H9 (cell line): ENCODE results near the gene PITPNM2. TPM values are rescaled to one million over a fixed set of nuclear protein-coding genes. Genes with fewer than 3 reads are reported as not detected.

Experiments
- DNase-seq: peaks from one replicate; pipeline ENCODE4 v3.0.0-alpha.2; 2017
- H2AFZ ChIP-seq: one replicate; pipeline ENCODE4 v1.6.1; 2013; ENCODE audit warnings: mild to moderate bottlenecking, low read length, control low read depth, moderate library complexity
- H2AK5ac ChIP-seq: 2 replicates; pipeline ENCODE4 v1.6.1; 2013; ENCODE audit warnings: low read length, control low read depth, mixed read lengths; ENCODE audit not compliant: insufficient read length
- H2BK120ac ChIP-seq: one replicate; pipeline ENCODE4 v1.6.1; 2013; ENCODE audit warnings: low read depth, mild to moderate bottlenecking, low read length, control low read depth, inconsistent platforms; ENCODE audit not compliant: poor library complexity, severe bottlenecking
- H2BK12ac ChIP-seq: 2 replicates; pipeline ENCODE4 v1.6.1; 2013; ENCODE audit warnings: low read length, control low read depth, mixed read lengths, low read depth; ENCODE audit not compliant: insufficient read length
- H2BK15ac ChIP-seq: 2 replicates; pipeline ENCODE4 v1.6.1; 2013; ENCODE audit warnings: low read depth, low read length, control low read depth
- H2BK20ac ChIP-seq: one replicate; pipeline ENCODE4 v1.6.1; 2013; ENCODE audit warnings: low read depth, mild to moderate bottlenecking, low read length, control low read depth, inconsistent platforms; ENCODE audit not compliant: poor library complexity, severe bottlenecking
- H2BK5ac ChIP-seq: 2 replicates; pipeline ENCODE4 v1.6.1; 2013; ENCODE audit warnings: low read length, control low read depth, mixed read lengths; ENCODE audit not compliant: insufficient read length
- H3K14ac ChIP-seq: 2 replicates; pipeline ENCODE4 v1.6.1; 2013; ENCODE audit warnings: low read length, control low read depth; ENCODE audit not compliant: insufficient read depth
- H3K18ac ChIP-seq: 2 replicates; pipeline ENCODE4 v1.6.1; 2013; ENCODE audit warnings: low read depth, mild to moderate bottlenecking, mixed read lengths, low read length, control low read depth; ENCODE audit not compliant: insufficient read length
- H3K23ac ChIP-seq: 2 replicates; pipeline ENCODE4 v1.6.1; 2013; ENCODE audit warnings: low read length, control low read depth, mixed read lengths, low read depth; ENCODE audit not compliant: insufficient read length
- H3K23me2 ChIP-seq: 2 replicates; pipeline ENCODE4 v1.6.1; 2013; ENCODE audit warnings: low read depth, mild to moderate bottlenecking, mixed read lengths, low read length, control low read depth; ENCODE audit not compliant: insufficient read length, poor library complexity, severe bottlenecking
- H3K27ac ChIP-seq: 2 replicates; pipeline ENCODE4 v1.5.1; 2013; ENCODE audit warnings: low read length, control low read depth, mixed read lengths, low read depth; ENCODE audit not compliant: insufficient read length
- H3K27me3 ChIP-seq: 2 replicates; pipeline ENCODE4 v1.6.1; 2013; ENCODE audit warnings: low read length, control low read depth, inconsistent platforms; ENCODE audit not compliant: insufficient read depth
- H3K4ac ChIP-seq: 2 replicates; pipeline ENCODE4 v1.6.1; 2013; ENCODE audit warnings: low read depth, mild to moderate bottlenecking, control low read depth, inconsistent platforms, low read length, moderate library complexity
- H3K4me1 ChIP-seq: 2 replicates; pipeline ENCODE4 v1.6.1; 2013; ENCODE audit warnings: low read length, control low read depth, inconsistent platforms; ENCODE audit not compliant: insufficient read depth
- H3K4me2 ChIP-seq: 2 replicates; pipeline ENCODE4 v1.6.1; 2013; ENCODE audit warnings: low read length, control low read depth, mixed read lengths; ENCODE audit not compliant: insufficient read length, insufficient read depth
- H3K56ac ChIP-seq: 2 replicates; pipeline ENCODE4 v1.6.1; 2013; ENCODE audit warnings: low read depth, mild to moderate bottlenecking, mixed read lengths, low read length, control low read depth; ENCODE audit not compliant: insufficient read length
- H3K79me1 ChIP-seq: 2 replicates; pipeline ENCODE4 v1.6.1; 2013; ENCODE audit warnings: low read depth, mild to moderate bottlenecking, moderate library complexity, low read length, control low read depth, inconsistent platforms; ENCODE audit not compliant: insufficient read depth, poor library complexity, severe bottlenecking
- H3K79me2 ChIP-seq: 2 replicates; pipeline ENCODE4 v1.6.1; 2013; ENCODE audit warnings: low read length, control low read depth, inconsistent platforms; ENCODE audit not compliant: insufficient read depth
- H3K9ac ChIP-seq: 2 replicates; pipeline ENCODE4 v1.6.1; 2013; ENCODE audit warnings: low read length, control low read depth, mixed read lengths; ENCODE audit not compliant: insufficient read length; ENCODE audit errors: extremely low read depth
- H3K9me3 ChIP-seq: one replicate; pipeline ENCODE4 v1.6.1; 2013; ENCODE audit warnings: low read depth, low read length, inconsistent platforms; ENCODE audit not compliant: control insufficient read depth
- H3T11ph ChIP-seq: one replicate; pipeline ENCODE4 v1.6.1; 2013; ENCODE audit warnings: mild to moderate bottlenecking, low read length, control low read depth, inconsistent platforms
- H4K20me1 ChIP-seq: one replicate; pipeline ENCODE4 v1.6.1; 2013; ENCODE audit not compliant: control insufficient read depth, insufficient read length, insufficient read depth
- H4K5ac ChIP-seq: 2 replicates; pipeline ENCODE4 v1.6.1; 2013; ENCODE audit warnings: low read depth, mild to moderate bottlenecking, mixed read lengths, low read length, control low read depth; ENCODE audit not compliant: insufficient read length
- H4K8ac ChIP-seq: replicated peaks from 2 replicates; pipeline ENCODE4 v1.6.1; 2013; ENCODE audit warnings: low read length, control low read depth, mixed read lengths, low read depth; ENCODE audit not compliant: insufficient read length
- H4K91ac ChIP-seq: 2 replicates; pipeline ENCODE4 v1.6.1; 2013; ENCODE audit warnings: low read depth, mild to moderate bottlenecking, moderate library complexity, mixed read lengths, low read length, control low read depth; ENCODE audit not compliant: insufficient read length
- H3K27ac Mint-ChIP-seq, 3 experiments: 2 replicates in 2 of 3; 3 replicates in 1 of 3; pipeline ENCODE4 v1.8.0; 2020 to 2021; ENCODE audit warnings: mixed read lengths in 3 of 3, mild to moderate bottlenecking in 1 of 3, moderate library complexity in 1 of 3
- H3K27me3 Mint-ChIP-seq: 2 replicates; pipeline ENCODE4 v1.8.0; 2021; ENCODE audit warnings: low read depth, mild to moderate bottlenecking, moderate library complexity, mixed read lengths
- H3K36me3 Mint-ChIP-seq, 3 experiments: 2 replicates in 2 of 3; 3 replicates in 1 of 3; pipeline ENCODE4 v1.8.0; 2020 to 2021; ENCODE audit warnings: low read depth in 3 of 3, mixed read lengths in 3 of 3; ENCODE audit not compliant: insufficient read depth in 1 of 3
- H3K4me1 Mint-ChIP-seq, 2 experiments: 2 replicates each; pipeline ENCODE4 v1.8.0; 2020; ENCODE audit warnings: mixed read lengths in 2 of 2
- H3K4me3 Mint-ChIP-seq, 2 experiments: 2 replicates in 1 of 2; 3 replicates in 1 of 2; pipeline ENCODE4 v1.8.0; 2020 to 2021; ENCODE audit warnings: mild to moderate bottlenecking in 2 of 2, mixed read lengths in 2 of 2, moderate library complexity in 1 of 2
- H3K9me3 Mint-ChIP-seq, 2 experiments: 2 replicates in 1 of 2; 3 replicates in 1 of 2; pipeline ENCODE4 v1.8.0; 2020; ENCODE audit warnings: mild to moderate bottlenecking in 2 of 2, mixed read lengths in 2 of 2, moderate library complexity in 1 of 2
- CTCF ChIP-seq: fragments of 200-600 bp; sonication (generic); conservative IDR thresholded peaks from 3 replicates; pipeline ENCODE4 v1.8.0; 2021; ENCODE audit warnings: antibody characterized with exemption, mild to moderate bottlenecking
- WGBS: extraction: QIAGEN DNeasy Blood & Tissue Kit; methylation state at CpG from one replicate; pipeline ENCODE4 v1.1.7; 2013; ENCODE audit warnings: missing lambda C conversion rate, low lambda C conversion rate, mixed read lengths; ENCODE audit not compliant: insufficient read length; ENCODE audit errors: extremely low coverage; 5-methylcytosine and 5-hydroxymethylcytosine counted together
- total RNA-seq: library from RNA; stranded (reverse); gene quantifications from 2 replicates; pipeline ENCODE4 v1.2.1, GENCODE V29; 2021

PITPNM2 gene
- total RNA-seq, 1 experiment from 2014 or later, result 1.2 TPM

- H3K56ac ChIP-seq, result no peak overlapping the region
- no peak overlapping the region for H4K5ac ChIP-seq
- no peaks in the 10 kb centered on the region for H3K9me3 ChIP-seq
- H3K9me3 Mint-ChIP-seq, result no peaks in the 10 kb centered on the region
- no peak overlapping the region for H2BK15ac ChIP-seq
- no peak overlapping the region for H2BK12ac ChIP-seq
- H3K4ac ChIP-seq, result no peak overlapping the region
- H3K27me3 ChIP-seq, result peaks cover 15% of the 10 kb centered on the region; the same call in 1 of the 2 replicates
- H3K18ac ChIP-seq, result no peak overlapping the region
- DNase-seq, result no peak
- H3K23ac ChIP-seq, result no peak overlapping the region
- no peaks in the 10 kb centered on the region for H4K20me1 ChIP-seq
- peaks cover 4% of the 10 kb centered on the region for H3K23me2 ChIP-seq
- H3K36me3 Mint-ChIP-seq, result peaks cover 0 to 2% (median 0%) of the 10 kb centered on the region in 3 experiments; a peak in 1 of 7 replicates
- no peak for TF ChIP-seq CTCF
- no peak overlapping the region for H2AK5ac ChIP-seq
- H3K14ac ChIP-seq, result no peak overlapping the region
- no peak overlapping the region for H3K4me3 Mint-ChIP-seq
- no peaks in the 10 kb centered on the region for H3K4me1 ChIP-seq
- H3K27ac Mint-ChIP-seq, result no peak overlapping the region
- peaks cover 43 to 44% of the 10 kb centered on the region in 2 experiments for H3K4me1 Mint-ChIP-seq
- H3K9ac ChIP-seq, result no peak overlapping the region
- H2BK20ac ChIP-seq, result no peak overlapping the region
- H2BK5ac ChIP-seq, result no peak overlapping the region
- no peak overlapping the region for H4K8ac ChIP-seq
- H2AFZ ChIP-seq, result no peak overlapping the region
- no peak overlapping the region for H4K91ac ChIP-seq
- no peak overlapping the region for H2BK120ac ChIP-seq
- no peak overlapping the region for H3K27ac ChIP-seq
- H3K27me3 Mint-ChIP-seq, result peaks cover 37% of the 10 kb centered on the region
- no peaks in the 10 kb centered on the region for H3K79me1 ChIP-seq
- no peak overlapping the region for H3K4me2 ChIP-seq
- H3K79me2 ChIP-seq, result no peaks in the 10 kb centered on the region
- no CpG with 5 or more reads among the region's 2 CpGs for WGBS
- H3T11ph ChIP-seq, result no peak overlapping the region
Measured at GRCh38 chr12:123145211-123145610, 5.7 kb downstream of the PITPNM2 start.
